Kidney epithelial cell (primary cell): ENCODE results near the gene ZBTB49. TPM values are rescaled to one million over a fixed set of nuclear protein-coding genes. Genes with fewer than 3 reads are reported as not detected.

ENCODE experiments used
- DNase-seq: peaks from one replicate; pipeline ENCODE4 v3.0.0-alpha.2; 2010; ENCODE audit warnings: low read depth
- H3K27me3 ChIP-seq: 2 replicates; pipeline ENCODE4 v1.6.0; 2011; ENCODE audit warnings: low read length; ENCODE audit not compliant: control insufficient read depth, insufficient read depth
- H3K36me3 ChIP-seq: 2 replicates; pipeline ENCODE4 v1.5.1; 2011; ENCODE audit warnings: low read length; ENCODE audit not compliant: control insufficient read depth, insufficient read depth
- H3K4me3 ChIP-seq: 2 replicates; pipeline ENCODE4 v1.5.1; 2011; ENCODE audit warnings: low read depth, mild to moderate bottlenecking, control low read depth, low read length
- CTCF ChIP-seq: IDR thresholded peaks from 2 replicates; pipeline ENCODE4 v1.5.1; 2011; ENCODE audit warnings: mild to moderate bottlenecking, moderate library complexity, low read length, control low read depth, inconsistent platforms; ENCODE audit not compliant: insufficient read depth, poor library complexity, severe bottlenecking
- total RNA-seq: library from RNA; depleted of rRNA; stranded (reverse); fragments of >200 nt; gene quantifications from 2 replicates; pipeline ENCODE4 v1.2.3, GENCODE V29; 2015

ZBTB49 gene
- total RNA-seq, 1 donor from 2014 or later: 3.9 TPM

- Histone ChIP-seq H3K4me3 (no peak overlapping the region), H3K27me3 (peaks cover 14% of the 10 kb centered on the region), H3K36me3 (no peaks in the 10 kb centered on the region)
- TF ChIP-seq CTCF: no peak
- no peak for DNase-seq
Measured at GRCh38 chr4:4358093-4358854, 68.2 kb downstream of the ZBTB49 start.

DNA sequence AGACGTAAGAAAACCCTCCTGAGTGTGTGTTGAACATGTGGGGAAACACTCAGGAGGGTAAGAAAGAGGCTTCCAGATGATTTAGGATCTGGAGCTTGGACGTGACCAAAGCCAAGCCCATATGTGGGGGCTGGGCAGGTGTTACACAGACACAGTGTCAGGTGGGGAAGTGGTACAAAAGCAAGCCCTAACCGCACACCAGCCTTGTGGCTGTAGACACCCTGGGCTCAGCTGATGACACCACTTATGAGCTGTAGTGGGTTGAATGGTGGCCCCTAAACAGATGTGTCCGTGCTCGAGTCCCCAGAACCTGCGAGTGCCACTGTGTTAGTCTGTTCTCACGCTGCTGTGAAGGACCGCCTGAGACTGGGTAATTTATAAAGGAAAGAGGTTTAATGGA is 71.8 kb downstream of the ZBTB49 start:
- Histone ChIP-seq H3K4me3 (no peak overlapping the region), H3K27me3 (peaks cover 10% of the 10 kb centered on the region), H3K36me3 (no peaks in the 10 kb centered on the region)
- TF ChIP-seq CTCF: no peak
- no peak for DNase-seq

DNA sequence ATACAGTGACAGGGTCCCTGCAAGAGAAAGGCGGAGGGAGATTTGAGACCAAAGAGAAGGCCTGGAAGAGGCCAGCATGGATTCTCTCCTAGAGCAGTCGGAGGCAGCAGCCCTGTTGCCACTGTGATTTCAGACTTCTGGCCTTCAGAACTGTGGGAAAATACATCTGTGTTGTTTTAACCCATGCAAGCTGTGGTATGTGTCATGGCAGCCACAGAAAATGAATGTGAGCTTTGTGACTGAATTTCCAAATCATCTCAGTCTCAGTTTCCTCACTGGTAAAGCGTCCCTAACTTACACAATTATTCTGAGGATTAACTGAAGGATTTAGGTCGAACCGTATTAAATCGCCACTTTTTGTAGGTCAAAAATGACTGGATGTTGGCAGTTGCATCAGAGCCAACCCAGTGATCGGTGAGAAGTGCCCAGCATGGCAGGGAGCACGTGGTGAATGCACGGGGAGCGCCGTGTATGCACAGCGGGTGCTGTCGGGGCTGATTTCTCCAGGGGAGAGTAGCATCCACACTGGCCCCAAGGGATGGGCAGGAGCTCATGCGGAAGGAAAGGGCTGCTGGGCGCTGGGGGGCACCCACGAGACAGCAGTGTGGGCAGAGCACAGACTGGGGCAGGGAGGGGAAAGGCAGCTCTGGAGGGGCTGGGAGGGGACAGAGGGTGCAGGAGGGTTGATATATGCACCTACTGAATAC is 73.1 kb downstream of the ZBTB49 start:
- TF ChIP-seq CTCF: no peak
- Histone ChIP-seq H3K36me3 (no peaks in the 10 kb centered on the region), H3K4me3 (no peak overlapping the region), H3K27me3 (peaks cover 8% of the 10 kb centered on the region)
- DNase-seq: no peak

GRCh38 chr4:4364061-4364460 is 74.0 kb downstream of the ZBTB49 start:
- DNase-seq: no peak
- Histone ChIP-seq H3K4me3 (no peak overlapping the region), H3K27me3 (peaks cover 3% of the 10 kb centered on the region), H3K36me3 (no peaks in the 10 kb centered on the region)
- no peak for TF ChIP-seq CTCF

DNA sequence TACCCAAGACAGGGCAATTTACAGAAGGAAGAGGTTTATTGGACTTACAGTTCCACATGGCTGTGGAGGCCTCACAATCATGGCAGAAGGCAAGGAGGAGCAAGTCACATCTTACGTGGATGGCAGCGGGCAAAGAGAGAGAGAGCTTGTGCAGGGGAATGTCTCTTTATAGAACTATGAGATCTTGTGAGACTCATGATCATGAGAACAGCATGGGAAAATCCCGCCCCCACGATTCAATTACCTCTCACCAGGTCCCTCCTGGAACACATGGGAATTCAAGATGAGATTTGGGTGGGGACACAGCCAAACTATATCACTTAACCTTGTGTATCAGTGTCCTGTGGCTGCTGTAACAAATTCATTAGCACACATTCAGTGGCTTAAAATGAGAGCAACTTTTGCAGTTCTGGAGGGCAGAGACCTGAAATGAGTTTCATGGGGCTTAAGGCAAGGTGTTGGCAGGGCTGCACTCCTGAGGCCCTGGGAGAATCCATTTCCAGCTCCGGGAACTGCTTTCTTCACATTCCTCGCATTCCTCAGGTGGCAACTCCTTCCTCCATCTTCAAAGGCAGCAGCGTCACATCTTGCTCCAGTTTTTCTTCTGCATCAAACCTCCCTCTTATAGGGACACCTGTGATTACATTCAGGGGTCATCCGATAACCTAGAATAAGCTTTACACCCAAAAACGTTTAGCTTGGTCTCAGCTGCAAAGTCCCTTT is 74.6 kb downstream of the ZBTB49 start:
- H3K4me3 ChIP-seq: no peak overlapping the region
- H3K27me3 ChIP-seq: peaks cover 3% of the 10 kb centered on the region
- no peak for DNase-seq
- no peak for TF ChIP-seq CTCF
- no peaks in the 10 kb centered on the region for H3K36me3 ChIP-seq
